ENCODE results near the gene MYO1G. TPM values are rescaled to one million over a fixed set of nuclear protein-coding genes. Genes with fewer than 3 reads are reported as not detected.

Gene MYO1G
- polyA plus RNA-seq, 1 experiment = 0.02 TPM

- no peak for TF ChIP-seq CTCF (IDR thresholded peaks at IDR 0.05; ENCODE audit: insufficient read depth, low read depth, low read length)
- no peaks in the 10 kb centered on the region for H3K27me3 ChIP-seq (ENCODE audit: control insufficient read depth, insufficient read depth, low read length)
These were observed 29.5 kb downstream of the MYO1G start for GRCh38 chr7:44949303-44949702.

GRCh38 chr7:44945479-44945878 is 33.3 kb downstream of the MYO1G start:
- Histone ChIP-seq H3K27me3 (ENCODE audit: control insufficient read depth, insufficient read depth, low read length) (no peaks in the 10 kb centered on the region; the same call in 1 of the 2 replicates), H3K36me3 (ENCODE audit: control insufficient read depth, insufficient read depth, low read length) (no peaks in the 10 kb centered on the region), H3K4me3 (ENCODE audit: low read depth, low read length) (no peak overlapping the region)
- POLR2A ChIA-PET = no interaction called here
- no peak for DNase-seq (ENCODE audit: low read depth)
- CTCF ChIA-PET = no interaction called here
- TF ChIP-seq CTCF (IDR thresholded peaks at IDR 0.05; ENCODE audit: insufficient read depth, low read depth, low read length) = no peak

More at GRCh38 chr7:44949303-44949702, 29.5 kb downstream of the MYO1G start:
- H3K4me3 ChIP-seq (ENCODE audit: low read depth, low read length) = no peak overlapping the region
- POLR2A ChIA-PET = no interaction called here
- no peak for DNase-seq (ENCODE audit: low read depth)
- CTCF ChIA-PET = no interaction called here
- H3K36me3 ChIP-seq (ENCODE audit: control insufficient read depth, insufficient read depth, low read length) = no peaks in the 10 kb centered on the region

GRCh38 chr7:44944821-44945220 is 34.0 kb downstream of the MYO1G start:
- H3K4me3 ChIP-seq (ENCODE audit: low read depth, low read length) = no peak overlapping the region
- DNase-seq (ENCODE audit: low read depth) = no peak
- no peak for TF ChIP-seq CTCF (IDR thresholded peaks at IDR 0.05; ENCODE audit: insufficient read depth, low read depth, low read length)
- H3K27me3 ChIP-seq (ENCODE audit: control insufficient read depth, insufficient read depth, low read length) = peaks cover 1% of the 10 kb centered on the region; the same call in 1 of the 2 replicates
- ChIA-PET CTCF (no interaction called here), POLR2A (no interaction called here)
- no peaks in the 10 kb centered on the region for H3K36me3 ChIP-seq (ENCODE audit: control insufficient read depth, insufficient read depth, low read length)

GRCh38 chr7:44943631-44944030 is 35.2 kb downstream of the MYO1G start:
- ChIA-PET CTCF (no interaction called here), POLR2A (interaction anchor here (0.7 kb wide), 1 partner anchor 712 kb away, joined by 4 read pairs; no protein-coding TSS in a partner anchor)
- DNase-seq (ENCODE audit: low read depth) = no peak
- no peak for TF ChIP-seq CTCF (IDR thresholded peaks at IDR 0.05; ENCODE audit: insufficient read depth, low read depth, low read length)
- Histone ChIP-seq H3K36me3 (ENCODE audit: control insufficient read depth, insufficient read depth, low read length) (no peaks in the 10 kb centered on the region), H3K4me3 (ENCODE audit: low read depth, low read length) (no peak overlapping the region), H3K27me3 (ENCODE audit: control insufficient read depth, insufficient read depth, low read length) (peaks cover 1% of the 10 kb centered on the region; the same call in 1 of the 2 replicates)

- H3K4me3 ChIP-seq (ENCODE audit: low read depth, low read length) = no peak overlapping the region
- no peaks in the 10 kb centered on the region for H3K36me3 ChIP-seq (ENCODE audit: control insufficient read depth, insufficient read depth, low read length)
- CTCF ChIA-PET = no interaction called here
- POLR2A ChIA-PET = no interaction called here
- DNase-seq (ENCODE audit: low read depth) = no peak
- H3K27me3 ChIP-seq (ENCODE audit: control insufficient read depth, insufficient read depth, low read length) = peaks cover 8% of the 10 kb centered on the region
- no peak for TF ChIP-seq CTCF (IDR thresholded peaks at IDR 0.05; ENCODE audit: insufficient read depth, low read depth, low read length)
These were observed 41.4 kb downstream of the MYO1G start for GRCh38 chr7:44937426-44937825.

Data from BJ (cell line).